ACC112 (cell line): ENCODE measurements around the gene GLIS1.
"Not testable (repeated sequence)": the region's sequence is repeated elsewhere in the genome, so short reads cannot be mapped to it uniquely, and the experiment has no call there.

Experiments
- H2AFZ ChIP-seq: fragments of 200-600 bp; sonication (generic); one replicate; pipeline ENCODE4 v1.6.0; 2017; ENCODE audit warnings: antibody characterized with exemption, low read length; ENCODE audit not compliant: unreplicated experiment
- H3K27ac ChIP-seq: fragments of 200-600 bp; sonication (generic); 2 replicates; pipeline ENCODE4 v1.5.1; 2014; ENCODE audit warnings: low read depth, mild to moderate bottlenecking, antibody characterized with exemption, low read length, moderate library complexity
- H3K27me3 ChIP-seq: fragments of 200-600 bp; sonication (generic); 2 replicates; pipeline ENCODE4 v1.6.1; 2014; ENCODE audit warnings: mild to moderate bottlenecking, antibody characterized with exemption, low read length, moderate library complexity, mixed read lengths; ENCODE audit not compliant: insufficient read depth
- H3K36me3 ChIP-seq: fragments of 200-600 bp; sonication (generic); 2 replicates; pipeline ENCODE4 v1.6.1; 2016; ENCODE audit warnings: mild to moderate bottlenecking, antibody characterized with exemption, low read length, moderate library complexity, mixed read lengths; ENCODE audit not compliant: insufficient read depth
- H3K4me1 ChIP-seq: fragments of 200-600 bp; sonication (generic); one replicate; pipeline ENCODE4 v1.6.1; 2016; ENCODE audit warnings: low read length, mixed read lengths; ENCODE audit not compliant: insufficient read depth, unreplicated experiment, control insufficient read depth
- H3K4me3 ChIP-seq: fragments of 200-600 bp; sonication (generic); 2 replicates; pipeline ENCODE4 v1.5.1; 2014; ENCODE audit warnings: mild to moderate bottlenecking, low read depth, low read length
- H3K79me2 ChIP-seq: fragments of 200-600 bp; sonication (generic); one replicate; pipeline ENCODE4 v1.6.0; 2016; ENCODE audit warnings: low read length; ENCODE audit not compliant: control insufficient read depth, unreplicated experiment, insufficient read depth

The GLIS1 gene

DNA sequence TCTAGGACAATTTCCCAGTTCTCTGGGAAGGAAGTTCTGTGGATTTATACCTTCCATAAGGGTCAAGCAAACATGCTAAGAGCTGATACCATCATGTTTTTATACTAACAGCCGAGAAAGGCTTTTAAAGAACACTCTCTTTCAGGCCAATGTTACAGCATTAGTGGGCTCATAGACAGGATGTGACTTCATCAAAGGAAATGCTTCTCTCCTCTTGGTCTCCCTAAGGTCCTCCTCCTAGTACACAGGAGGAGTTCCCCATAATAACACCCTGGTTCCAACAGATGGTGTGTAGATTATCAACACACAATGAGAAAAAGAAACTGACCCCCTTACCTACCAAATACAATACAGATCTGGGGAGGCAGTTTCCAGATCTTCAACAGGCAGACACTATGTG lies 26.7 kb upstream of the GLIS1 start:
- Histone ChIP-seq H3K27me3 (no peaks in the 10 kb centered on the region), H3K79me2 (no peaks in the 10 kb centered on the region), H3K4me1 (peaks cover 15% of the 10 kb centered on the region), H2AFZ (no peak overlapping the region), H3K36me3 (no peaks in the 10 kb centered on the region), H3K27ac (peak overlapping the region; percentile 66), H3K4me3 (peak overlapping the region; percentile 71; the same call in 1 of the 2 replicates)

DNA sequence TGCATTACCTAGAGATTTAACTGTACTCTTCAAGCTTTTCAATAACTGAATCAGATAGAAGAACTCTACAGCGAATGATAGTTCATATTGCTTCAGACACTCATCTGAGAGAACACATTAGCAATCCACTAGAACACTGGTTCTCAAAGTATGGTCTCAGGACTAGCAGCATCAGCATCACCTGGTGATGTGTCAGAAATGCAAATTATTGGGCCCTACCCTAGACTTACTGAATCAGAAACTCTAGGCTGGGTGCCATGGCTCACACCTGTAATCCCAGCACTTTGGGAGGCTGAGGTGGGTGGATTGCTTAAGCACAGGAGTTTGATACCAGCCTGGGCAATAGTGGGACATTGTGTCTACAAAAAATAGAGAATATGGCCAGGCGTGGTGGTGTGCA lies 24.9 kb upstream of the GLIS1 start:
- peaks cover 15% of the 10 kb centered on the region for H3K4me1 ChIP-seq
- H3K36me3 ChIP-seq: no peaks in the 10 kb centered on the region
- no peaks in the 10 kb centered on the region for H3K27me3 ChIP-seq
- H2AFZ ChIP-seq: no peak overlapping the region
- H3K27ac ChIP-seq: no peak overlapping the region
- no peak overlapping the region for H3K4me3 ChIP-seq
- H3K79me2 ChIP-seq: no peaks in the 10 kb centered on the region

DNA sequence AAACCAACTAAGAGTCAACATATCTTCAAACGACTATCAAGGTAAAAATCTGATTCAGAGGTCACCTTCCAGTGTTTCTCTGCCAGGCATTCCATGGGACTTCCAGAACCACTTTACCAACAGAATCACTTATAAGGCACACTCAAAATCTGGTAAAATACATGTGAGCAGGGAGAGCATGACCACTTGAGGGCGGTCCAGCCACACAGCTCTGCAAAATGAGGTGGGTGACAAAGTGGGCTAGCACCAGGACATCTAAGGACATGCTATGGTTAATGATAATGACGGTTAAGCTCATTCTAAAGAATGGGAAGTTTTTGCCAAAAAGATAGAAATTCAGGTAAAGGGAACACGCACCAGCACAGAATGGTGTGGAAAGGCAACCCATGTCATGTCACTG lies 24.5 kb upstream of the GLIS1 start:
- H2AFZ ChIP-seq: no peak overlapping the region
- H3K4me1 ChIP-seq: peaks cover 15% of the 10 kb centered on the region
- H3K36me3 ChIP-seq: no peaks in the 10 kb centered on the region
- H3K27me3 ChIP-seq: no peaks in the 10 kb centered on the region
- no peak overlapping the region for H3K4me3 ChIP-seq
- H3K79me2 ChIP-seq: no peaks in the 10 kb centered on the region
- H3K27ac ChIP-seq: no peak overlapping the region

DNA sequence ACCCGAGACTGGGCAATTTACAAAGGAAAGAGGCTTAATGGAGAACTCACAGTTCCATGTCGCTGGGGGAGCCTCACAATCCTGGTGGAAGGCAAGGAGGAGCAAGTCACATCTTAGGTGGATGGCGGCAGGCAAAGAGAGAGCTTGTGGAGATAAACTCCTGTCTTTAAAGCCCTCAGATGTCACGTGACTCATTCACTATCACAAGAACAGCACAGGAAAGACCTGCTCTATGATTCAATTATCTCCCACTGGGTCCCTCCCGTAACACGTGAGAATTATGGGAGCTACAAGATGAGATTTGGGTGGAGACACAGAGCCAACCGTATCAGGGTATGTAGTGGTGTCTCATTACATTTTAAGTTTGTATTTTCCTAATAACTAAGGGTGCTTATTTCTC lies 21.5 kb upstream of the GLIS1 start:
- H3K27ac ChIP-seq, H3K4me1 ChIP-seq, H3K36me3 ChIP-seq, H3K4me3 ChIP-seq, H2AFZ ChIP-seq, H3K79me2 ChIP-seq, H3K27me3 ChIP-seq: not testable (repeated sequence)

DNA sequence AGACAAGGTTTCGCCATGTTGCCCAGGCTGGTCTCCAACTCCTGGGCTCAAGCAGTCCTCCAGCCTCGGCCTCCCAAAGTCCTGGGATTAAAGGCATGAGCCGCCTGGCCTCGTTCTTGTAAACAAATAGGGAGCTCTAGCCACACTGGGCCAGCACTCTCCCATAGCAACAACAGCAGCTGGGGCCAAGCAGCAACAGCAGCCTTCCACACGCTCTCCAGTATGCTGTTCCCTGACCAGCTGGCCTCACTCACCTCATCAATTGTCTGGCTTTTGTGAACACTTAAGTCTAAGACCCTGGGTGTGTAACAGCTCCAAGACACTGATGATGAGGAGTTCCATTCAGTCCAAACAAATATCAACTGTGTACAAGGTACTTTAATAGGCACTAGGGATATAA lies 16.9 kb upstream of the GLIS1 start:
- no peak overlapping the region for H2AFZ ChIP-seq
- no peak overlapping the region for H3K4me3 ChIP-seq
- H3K4me1 ChIP-seq: no peaks in the 10 kb centered on the region
- no peak overlapping the region for H3K27ac ChIP-seq
- no peaks in the 10 kb centered on the region for H3K36me3 ChIP-seq
- H3K27me3 ChIP-seq: no peaks in the 10 kb centered on the region
- H3K79me2 ChIP-seq: no peaks in the 10 kb centered on the region

GRCh38 chr1:53754484-53755312 lies 15.7 kb upstream of the GLIS1 start:
- Histone ChIP-seq H3K4me3 (no peak overlapping the region), H3K4me1 (no peaks in the 10 kb centered on the region), H3K79me2 (no peaks in the 10 kb centered on the region), H2AFZ (no peak overlapping the region), H3K36me3 (no peaks in the 10 kb centered on the region), H3K27me3 (no peaks in the 10 kb centered on the region), H3K27ac (no peak overlapping the region)

- Histone ChIP-seq H3K36me3 (no peaks in the 10 kb centered on the region), H2AFZ (no peak overlapping the region), H3K79me2 (no peaks in the 10 kb centered on the region), H3K4me3 (no peak overlapping the region), H3K4me1 (no peaks in the 10 kb centered on the region), H3K27ac (no peak overlapping the region), H3K27me3 (no peaks in the 10 kb centered on the region)
Observed at GRCh38 chr1:53752281-53752680, 13.3 kb upstream of the GLIS1 start.

DNA sequence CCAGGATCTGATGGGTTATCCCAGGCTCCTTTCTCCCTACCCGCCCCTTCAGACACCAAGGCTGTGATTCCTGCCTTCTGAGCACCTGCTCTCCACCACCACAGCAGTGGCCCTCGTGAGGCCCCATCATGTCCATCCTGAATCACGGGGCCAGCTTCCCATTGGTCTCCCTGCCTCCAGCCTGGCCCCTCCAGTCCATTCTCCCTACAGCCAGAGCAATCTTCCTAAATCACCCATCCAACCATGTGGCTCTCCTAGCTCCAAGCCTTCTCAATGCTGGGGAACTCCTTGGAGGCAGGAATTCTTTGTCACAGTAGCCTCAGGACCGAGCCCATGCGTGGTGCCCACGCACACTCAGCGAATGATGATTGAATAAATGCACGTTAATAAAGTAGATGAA lies 8.9 kb upstream of the GLIS1 start:
- Histone ChIP-seq H3K4me3 (no peak overlapping the region), H3K79me2 (no peaks in the 10 kb centered on the region), H3K4me1 (no peaks in the 10 kb centered on the region), H3K36me3 (peaks cover 2% of the 10 kb centered on the region; the same call in 1 of the 2 replicates), H3K27me3 (no peaks in the 10 kb centered on the region), H3K27ac (no peak overlapping the region), H2AFZ (no peak overlapping the region)

DNA sequence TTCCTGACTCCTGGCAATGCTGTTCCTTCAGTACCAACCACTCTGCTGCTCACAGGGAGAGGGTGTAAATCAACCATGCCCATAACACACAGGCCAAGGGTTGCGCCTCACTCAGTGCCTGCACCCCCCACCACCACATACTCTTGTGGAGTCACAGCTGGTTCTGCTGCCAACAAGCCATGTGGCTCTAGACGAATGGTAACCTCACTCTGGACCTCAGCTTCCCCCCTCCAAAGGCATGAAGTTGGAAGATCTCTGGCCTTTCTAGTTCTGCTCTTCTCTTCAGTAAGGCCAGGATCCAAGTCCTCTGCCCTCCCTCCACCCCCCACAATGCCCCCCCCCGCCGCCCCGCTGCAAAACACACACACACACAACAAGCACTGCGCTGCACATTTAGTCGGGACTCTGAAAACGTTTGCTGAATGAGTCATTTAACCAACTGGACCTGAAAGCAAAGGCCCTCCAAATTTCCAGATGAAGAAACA lies 1.7 kb upstream of the GLIS1 start:
- Histone ChIP-seq H3K4me1 (peaks cover 30% of the 10 kb centered on the region), H3K79me2 (peaks cover 18% of the 10 kb centered on the region), H2AFZ (peak overlapping the region; percentile 30), H3K27me3 (no peaks in the 10 kb centered on the region), H3K4me3 (peak overlapping the region; percentile 88; the same call in 1 of the 2 replicates), H3K27ac (peak overlapping the region; percentile 84), H3K36me3 (peaks cover 3% of the 10 kb centered on the region; the same call in 1 of the 2 replicates)

GRCh38 chr1:53738205-53739108 lies 507 bp downstream of the GLIS1 start:
- H2AFZ ChIP-seq: peak overlapping the region; percentile 77
- H3K4me3 ChIP-seq: peak overlapping the region; percentile 94
- H3K27ac ChIP-seq: peak overlapping the region; percentile 22; the same call in 1 of the 2 replicates
- H3K36me3 ChIP-seq: peaks cover 3% of the 10 kb centered on the region; the same call in 1 of the 2 replicates
- peaks cover 52% of the 10 kb centered on the region for H3K4me1 ChIP-seq
- H3K79me2 ChIP-seq: peaks cover 22% of the 10 kb centered on the region
- no peaks in the 10 kb centered on the region for H3K27me3 ChIP-seq
